Kidney (tissue), 14 donors: ENCODE measurements around the gene VTI1A. TPM values are rescaled to one million over a fixed set of nuclear protein-coding genes. Genes with fewer than 3 reads are reported as not detected.

Experiments
- DNase-seq, 5 donors: peaks; one replicate each; pipeline ENCODE4 v3.0.0-alpha.2; 2013 to 2020
- FAIRE-seq: peaks from 2 replicates; lab custom pipeline; 2012; peaks lifted over from hg19 to GRCh38; lab: Jason Lieb, UNC
- H3K27ac ChIP-seq, 2 donors: one replicate each; pipeline ENCODE4 v1.7.0; 2013; ENCODE audit warnings: low read depth in 2 of 2, low read length in 2 of 2, inconsistent platforms in 1 of 2
- H3K27me3 ChIP-seq: one replicate; pipeline ENCODE4 v1.7.1; 2013; ENCODE audit warnings: low read length, inconsistent platforms; ENCODE audit not compliant: control insufficient read depth, insufficient read depth
- H3K36me3 ChIP-seq, 3 donors: one replicate each; pipeline versions ENCODE4 v1.7.0 to v1.7.1; 2013; ENCODE audit warnings: low read length in 3 of 3, control low read depth in 1 of 3, inconsistent platforms in 1 of 3; ENCODE audit not compliant: insufficient read depth in 3 of 3, control insufficient read depth in 2 of 3
- H3K4me1 ChIP-seq, 3 donors: one replicate each; pipeline versions ENCODE4 v1.7.0 to v1.7.1; 2013; ENCODE audit warnings: low read length in 3 of 3, inconsistent platforms in 1 of 3, low read depth in 1 of 3; ENCODE audit not compliant: control insufficient read depth in 2 of 3, insufficient read depth in 2 of 3
- H3K4me3 ChIP-seq, 3 donors: one replicate each; pipeline versions ENCODE4 v1.7.0 to v1.8.1; 2013; ENCODE audit warnings: low read length in 3 of 3, control low read depth in 1 of 3, inconsistent platforms in 1 of 3
- H3K9ac ChIP-seq, 3 donors: one replicate each; pipeline versions ENCODE4 v1.7.0 to v1.7.1; 2013; ENCODE audit warnings: low read length in 3 of 3, control low read depth in 1 of 3, inconsistent platforms in 1 of 3
- H3K9me3 ChIP-seq, 3 donors: one replicate each; pipeline versions ENCODE4 v1.7.0 to v1.7.1; 2013; ENCODE audit warnings: low read length in 3 of 3, control low read depth in 1 of 3, inconsistent platforms in 1 of 3; ENCODE audit not compliant: control insufficient read depth in 2 of 3, insufficient read depth in 1 of 3
- CTCF ChIP-seq: IDR thresholded peaks from 3 replicates; pipeline ENCODE4 v1.5.1; 2012; ENCODE audit warnings: mild to moderate bottlenecking, moderate library complexity, borderline replicate concordance; ENCODE audit not compliant: insufficient read depth; ENCODE audit errors: extremely low read depth
- intact Hi-C: fragments of 100-400 bp; cut with DNase I; formaldehyde crosslinking; loops from one replicate; pipeline ENCODE4 v1.11.1; 2022
- polyA plus RNA-seq: library from polyadenylated mRNA; stranded (reverse); fragments of 350-450 nt; fragmentation: Illumina TruSeq; extraction: RNeasy Lipid Tissue Mini Kit (QIAGEN cat#74804); gene quantifications from one replicate; pipeline ENCODE4 v1.2.3, GENCODE V29; 2014; ENCODE audit warnings: low read depth, low replicate concordance; ENCODE audit not compliant: insufficient read depth
- total RNA-seq: library from RNA; stranded (reverse); fragmentation: NEBNext Ultra II Directional; extraction: Animal tissue kit (Norgen Biotek cat#: 25700); gene quantifications from one replicate; pipeline ENCODE4 v1.2.1, GENCODE V29; 2021
- donor health status: control.
- donor health status: control.
- donor health status: control.
- donor health status: control.
- donor health status: control.
- donor health status: DM: yes; HTN: yes; CAD: no.
- donor health status: Normal renal cell carcinoma (clear cell type).

VTI1A gene
- total and polyA plus RNA-seq, 2 donors from 2014 or later: 9.2 to 41.8 TPM

- Histone ChIP-seq H3K27ac (no peak overlapping the region), H3K9ac (no peak overlapping the region), H3K4me1 (peaks cover 0 to 2% (median 0%) of the 10 kb centered on the region in 3 donors), H3K4me3 (no peak overlapping the region), H3K9me3 (peaks cover 0 to 16% (median 0%) of the 10 kb centered on the region in 3 donors), H3K27me3 (no peaks in the 10 kb centered on the region), H3K36me3 (no peaks in the 10 kb centered on the region)
- FAIRE-seq (no peak), DNase-seq (no peak)
- no peak for TF ChIP-seq CTCF
- intact Hi-C loops: no loop called here
These were observed 396.6 kb downstream of the VTI1A start for GRCh38 chr10:112843623-112844022.

- H3K4me3 ChIP-seq: no peak overlapping the region
- no peak for FAIRE-seq
These were observed 397.9 kb downstream of the VTI1A start for GRCh38 chr10:112844681-112845544.

GRCh38 chr10:112847778-112848177 is 400.8 kb downstream of the VTI1A start:
- no peaks in the 10 kb centered on the region for H3K27me3 ChIP-seq
- intact Hi-C loops: no loop called here
- FAIRE-seq (no peak), DNase-seq (no peak)
- H3K4me1 ChIP-seq: peaks cover 0 to 2% (median 0%) of the 10 kb centered on the region in 3 donors
- no peak for TF ChIP-seq CTCF
- peaks cover 0 to 16% (median 0%) of the 10 kb centered on the region in 3 donors for H3K9me3 ChIP-seq
- H3K27ac ChIP-seq: no peak overlapping the region
- no peaks in the 10 kb centered on the region for H3K36me3 ChIP-seq
- H3K9ac ChIP-seq: no peak overlapping the region
- H3K4me3 ChIP-seq: no peak overlapping the region

More at GRCh38 chr10:112844681-112845544, 397.9 kb downstream of the VTI1A start:
- intact Hi-C loops: no loop called here
- no peak overlapping the region for H3K27ac ChIP-seq
- no peaks in the 10 kb centered on the region for H3K36me3 ChIP-seq
- peaks cover 0 to 2% (median 0%) of the 10 kb centered on the region in 3 donors for H3K4me1 ChIP-seq
- H3K9me3 ChIP-seq: peaks cover 0 to 16% (median 0%) of the 10 kb centered on the region in 3 donors
- no peaks in the 10 kb centered on the region for H3K27me3 ChIP-seq
- no peak overlapping the region for H3K9ac ChIP-seq
- peak in 3 of 5 donors; percentile 34 to 76 (median 58) for DNase-seq
- no peak for TF ChIP-seq CTCF
